Heart left ventricle (tissue), 16 donors: ENCODE data around the gene ZNG1B. TPM values are rescaled to one million over a fixed set of nuclear protein-coding genes. Genes with fewer than 3 reads are reported as not detected.
"Not testable (repeated sequence)": the region's sequence is repeated elsewhere in the genome, so short reads cannot be mapped to it uniquely, and the experiment has no call there.

Experiments used
- ATAC-seq, 4 donors: fragments of 200-7000 bp; cut with Tn5 transposase; one replicate each; pipeline ENCODE4 v1.9.1; 2020 to 2022; ENCODE audit warnings: moderate library complexity in 4 of 4, mild to moderate bottlenecking in 3 of 4, moderate number of reproducible peaks in 1 of 4
- DNase-seq, 5 donors: peaks; one replicate each; pipeline ENCODE4 v3.0.0-alpha.2; 2020
- H3K27ac ChIP-seq, 12 donors: fragments of 200-600 bp; sonication (generic) in 4 of 12; one replicate each; pipeline versions ENCODE4 v1.5.0 to v1.8.0; 2016 to 2022; ENCODE audit warnings: mild to moderate bottlenecking in 2 of 12
- H3K27me3 ChIP-seq, 9 donors: fragments of 200-600 bp; sonication (generic) in 2 of 9; one replicate each; pipeline versions ENCODE4 v1.5.1 to v1.8.0; 2016 to 2022; ENCODE audit warnings: mild to moderate bottlenecking in 3 of 9
- H3K36me3 ChIP-seq, 9 donors: fragments of 200-600 bp; sonication (generic) in 2 of 9; one replicate each; pipeline versions ENCODE4 v1.5.0 to v1.8.0; 2018 to 2022; ENCODE audit warnings: mild to moderate bottlenecking in 2 of 9
- H3K4me1 ChIP-seq, 12 donors: fragments of 200-600 bp; sonication (generic) in 4 of 12; one replicate each; pipeline versions ENCODE4 v1.5.0 to v1.8.0; 2016 to 2022; ENCODE audit warnings: mild to moderate bottlenecking in 3 of 12
- H3K4me3 ChIP-seq, 12 donors: fragments of 200-600 bp; sonication (generic) in 4 of 12; one replicate each; pipeline versions ENCODE4 v1.5.0 to v1.8.0; 2017 to 2022; ENCODE audit warnings: mild to moderate bottlenecking in 9 of 12, moderate library complexity in 4 of 12
- H3K9me3 ChIP-seq, 12 donors: fragments of 200-600 bp; sonication (generic) in 4 of 12; one replicate each; pipeline versions ENCODE4 v1.5.0 to v1.8.0; 2016 to 2022; ENCODE audit warnings: mild to moderate bottlenecking in 1 of 12
- WGBS, 4 donors: extraction: QIAGEN DNeasy Blood & Tissue Kit in 2 of 4; methylation state at CpG; one replicate each; pipeline versions ENCODE4 v1.1.5 to v1.1.7; 2013 to 2018; 5-methylcytosine and 5-hydroxymethylcytosine counted together
- intact Hi-C, 10 donors: fragments of 100-400 bp; cut with DNase I; formaldehyde crosslinking; loops; one replicate each; pipeline versions ENCODE4 v1.11.1 to v1.14.2; 2022
- polyA plus RNA-seq, 2 donors: library from polyadenylated mRNA; stranded (reverse); fragments of 200-250 nt; gene quantifications; one replicate each; pipeline ENCODE4 v1.2.3, GENCODE V29; 2013
- total RNA-seq, 9 donors: library from RNA; depleted of rRNA in 2 of 9; stranded (reverse); fragments of >200 nt in 2 of 9; fragmentation: NEBNext Ultra II Directional in 3 of 9; extraction: Animal tissue kit (Norgen Biotek cat#: 25700) in 3 of 9; gene quantifications; one replicate each; pipeline versions ENCODE4 v1.1.0 to v1.2.4, GENCODE V29; 2016 to 2023
- donor health status: ischemic (EF 13 %, LVEDD 7.1; RV severe dilation, severe dysfunction).
- donor health status: healthy with polysubstance abuse.
- donor health status: DM: no; HTN: yes; CAD: no.
- donor health status: DM: no; HTN: no; CAD: no.
- donor health status: ischemic (EF 25% LVEDD 6.9; RV normal size, moderate dysfunction).
- donor health status: ischemic (EF 25% LVEDD 5.7; RV mildly dilated, moderate dysfunction).
- donor health status: healthy.
- donor health status: DM: yes; HTN: yes; CAD: no.
- donor health status: ischemic (EF 35%, LVEDD 5.7; RV mildly dilated, moderate dysfunction).
- donor health status: nonischemic (EF 11% LVEDD 7.7; RV severe dilation, severe dysfunction).
- donor health status: DM: yes; HTN: yes; CAD: no.
- donor health status: PGD.
- donor health status: ischemic (EF 29% LVEDD 5.4; RV normal size, mild dysfunction).
- donor health status: nonischemic (EF 23%, LVEDD 6.1; RV moderate dilation, normal function).

ZNG1B gene
- total and polyA plus RNA-seq, 11 donors: 14.1 to 58.8 (median 31.5) TPM

DNA sequence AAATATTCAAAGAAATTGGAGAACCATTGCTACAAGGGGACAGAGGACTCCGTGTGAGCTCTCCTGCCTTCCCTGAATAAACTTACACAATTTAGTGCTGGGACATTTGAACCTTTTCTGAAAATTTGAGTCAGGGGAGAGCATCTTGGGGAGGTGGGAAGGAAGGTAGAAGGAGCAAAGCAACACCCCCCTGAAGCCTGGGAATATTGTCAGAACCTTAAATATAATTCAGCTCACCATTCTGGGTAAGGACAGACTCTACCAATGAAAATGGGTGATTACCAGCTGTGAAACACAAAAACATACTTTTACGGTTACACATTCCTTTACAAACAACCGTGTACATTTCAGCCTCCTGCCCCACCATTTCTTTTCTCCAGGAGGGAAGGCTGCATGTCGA is 60.9 kb downstream of the ZNG1B start, which contains the start of gene FOXD4L1:
TSS of gene FOXD4L1 (plus strand) at position 301 of the 400 bp plus-strand sequence. CDS start 592 bp downstream, outside the sequence.
- intact Hi-C loops, H3K27ac ChIP-seq, H3K4me3 ChIP-seq, ATAC-seq, H3K36me3 ChIP-seq, DNase-seq, H3K9me3 ChIP-seq: not testable (repeated sequence)
- peaks cover 0 to 13% (median 8%) of the 10 kb centered on the region in 12 donors for H3K4me1 ChIP-seq
- H3K27me3 ChIP-seq: peaks cover 0 to 42% (median 24%) of the 10 kb centered on the region in 9 donors
- 57 to 68% (median 63%) methylated on average over 1 to 4 of the region's 4 CpGs; no CpG with 5 or more reads in 1 of the 4 donors for WGBS, 4 donors

DNA sequence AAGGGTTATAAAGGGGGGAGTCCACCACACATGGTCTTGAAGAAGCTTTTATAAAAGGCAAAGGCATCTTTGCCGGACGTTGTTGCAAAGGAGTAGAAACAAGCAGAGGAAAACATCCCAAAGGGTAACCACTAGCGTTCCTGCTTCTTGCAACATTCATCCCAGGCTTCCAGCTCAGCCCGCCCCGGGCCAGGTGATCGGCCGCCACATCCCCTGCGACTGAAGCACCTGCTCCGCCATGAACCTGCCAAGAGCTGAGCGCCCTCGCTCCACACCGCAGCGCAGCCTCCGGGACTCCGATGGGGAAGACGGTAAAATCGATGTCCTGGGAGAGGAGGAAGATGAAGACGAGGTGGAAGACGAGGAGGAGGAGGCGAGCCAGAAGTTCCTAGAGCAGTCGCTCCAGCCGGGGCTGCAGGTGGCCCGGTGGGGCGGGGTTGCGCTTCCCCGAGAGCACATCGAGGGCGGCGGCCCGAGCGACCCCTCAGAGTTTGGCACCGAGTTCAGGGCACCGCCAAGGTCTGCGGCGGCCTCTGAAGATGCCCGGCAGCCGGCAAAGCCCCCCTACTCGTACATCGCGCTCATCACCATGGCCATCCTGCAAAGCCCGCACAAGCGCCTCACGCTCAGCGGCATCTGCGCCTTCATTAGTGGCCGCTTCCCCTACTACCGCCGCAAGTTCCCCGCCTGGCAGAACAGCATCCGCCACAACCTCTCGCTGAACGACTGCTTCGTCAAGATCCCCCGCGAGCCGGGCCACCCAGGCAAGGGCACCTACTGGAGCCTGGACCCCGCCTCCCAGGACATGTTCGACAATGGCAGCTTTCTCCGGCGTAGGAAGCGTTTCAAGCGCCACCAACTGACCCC is 61.8 kb downstream of the ZNG1B start:
- ATAC-seq, H3K27ac ChIP-seq, DNase-seq, H3K36me3 ChIP-seq, H3K4me3 ChIP-seq, H3K9me3 ChIP-seq, intact Hi-C loops: not testable (repeated sequence)
- peaks cover 0 to 22% (median 10%) of the 10 kb centered on the region in 12 donors for H3K4me1 ChIP-seq
- WGBS, 4 donors: 6 to 23% (median 8%) methylated on average over 7 to 62 of the region's 62 CpGs
- peaks cover 0 to 51% (median 32%) of the 10 kb centered on the region in 9 donors for H3K27me3 ChIP-seq

DNA sequence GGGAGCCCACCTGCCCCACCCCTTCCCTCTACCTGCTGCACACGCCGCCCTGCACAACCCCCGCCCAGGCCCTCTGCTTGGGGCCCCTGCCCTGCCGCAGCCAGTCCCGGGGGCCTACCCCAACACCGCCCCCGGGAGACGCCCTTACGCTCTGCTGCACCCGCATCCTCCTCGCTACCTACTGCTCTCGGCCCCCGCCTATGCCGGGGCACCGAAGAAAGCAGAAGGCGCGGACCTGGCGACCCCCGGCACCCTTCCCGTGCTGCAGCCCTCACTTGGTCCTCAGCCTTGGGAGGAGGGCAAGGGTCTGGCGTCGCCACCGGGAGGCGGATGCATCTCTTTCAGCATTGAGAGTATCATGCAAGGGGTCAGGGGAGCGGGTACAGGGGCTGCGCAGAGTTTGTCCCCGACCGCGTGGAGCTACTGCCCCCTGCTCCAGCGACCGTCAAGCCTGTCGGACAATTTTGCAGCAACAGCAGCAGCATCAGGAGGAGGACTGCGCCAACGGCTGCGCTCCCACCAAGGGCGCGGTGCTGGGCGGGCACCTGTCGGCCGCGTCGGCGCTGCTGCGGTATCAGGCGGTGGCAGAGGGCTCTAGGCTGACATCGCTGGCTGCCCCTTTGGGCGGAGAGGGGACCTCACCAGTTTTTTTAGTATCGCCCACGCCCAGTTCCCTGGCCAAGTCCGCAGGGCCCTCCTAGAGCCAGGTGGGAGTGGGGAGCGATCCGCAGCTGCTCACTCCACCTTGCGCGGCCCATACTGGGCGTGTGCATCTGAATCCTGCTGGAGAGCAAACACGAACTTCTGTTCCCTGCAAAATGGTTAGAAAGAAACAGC is 62.6 kb downstream of the ZNG1B start:
- DNase-seq, H3K36me3 ChIP-seq, H3K27ac ChIP-seq, intact Hi-C loops, H3K4me3 ChIP-seq, ATAC-seq, H3K9me3 ChIP-seq: not testable (repeated sequence)
- peaks cover 0 to 55% (median 35%) of the 10 kb centered on the region in 9 donors for H3K27me3 ChIP-seq
- 2 to 7% (median 5%) methylated on average over 9 to 53 of the region's 56 CpGs; no CpG with 5 or more reads in 1 of the 4 donors for WGBS, 4 donors
- peaks cover 0 to 22% (median 10%) of the 10 kb centered on the region in 12 donors for H3K4me1 ChIP-seq

DNA sequence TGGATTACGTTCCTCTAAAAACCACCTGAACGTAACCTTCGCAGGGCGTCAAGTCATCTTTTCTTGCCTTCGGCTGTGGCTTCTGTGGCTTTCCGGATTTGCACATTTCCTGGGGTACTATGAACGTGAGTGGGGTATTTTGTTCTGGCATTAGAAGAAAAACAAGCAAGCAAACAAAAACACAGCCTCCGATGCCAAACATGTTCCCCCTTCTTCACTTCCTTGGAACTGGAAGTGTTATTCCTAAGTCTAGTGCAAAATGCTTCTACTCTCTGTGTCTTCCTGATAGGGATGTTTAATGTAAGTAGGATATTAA is 63.2 kb downstream of the ZNG1B start:
- H3K4me1 ChIP-seq: peaks cover 0 to 22% (median 10%) of the 10 kb centered on the region in 12 donors
- DNase-seq, ATAC-seq, H3K36me3 ChIP-seq, H3K9me3 ChIP-seq, H3K27ac ChIP-seq, H3K4me3 ChIP-seq, intact Hi-C loops: not testable (repeated sequence)
- 20 to 49% (median 25%) methylated on average over 2 to 8 of the region's 8 CpGs; no CpG with 5 or more reads in 1 of the 4 donors for WGBS, 4 donors
- H3K27me3 ChIP-seq: peaks cover 0 to 61% (median 41%) of the 10 kb centered on the region in 9 donors

DNA sequence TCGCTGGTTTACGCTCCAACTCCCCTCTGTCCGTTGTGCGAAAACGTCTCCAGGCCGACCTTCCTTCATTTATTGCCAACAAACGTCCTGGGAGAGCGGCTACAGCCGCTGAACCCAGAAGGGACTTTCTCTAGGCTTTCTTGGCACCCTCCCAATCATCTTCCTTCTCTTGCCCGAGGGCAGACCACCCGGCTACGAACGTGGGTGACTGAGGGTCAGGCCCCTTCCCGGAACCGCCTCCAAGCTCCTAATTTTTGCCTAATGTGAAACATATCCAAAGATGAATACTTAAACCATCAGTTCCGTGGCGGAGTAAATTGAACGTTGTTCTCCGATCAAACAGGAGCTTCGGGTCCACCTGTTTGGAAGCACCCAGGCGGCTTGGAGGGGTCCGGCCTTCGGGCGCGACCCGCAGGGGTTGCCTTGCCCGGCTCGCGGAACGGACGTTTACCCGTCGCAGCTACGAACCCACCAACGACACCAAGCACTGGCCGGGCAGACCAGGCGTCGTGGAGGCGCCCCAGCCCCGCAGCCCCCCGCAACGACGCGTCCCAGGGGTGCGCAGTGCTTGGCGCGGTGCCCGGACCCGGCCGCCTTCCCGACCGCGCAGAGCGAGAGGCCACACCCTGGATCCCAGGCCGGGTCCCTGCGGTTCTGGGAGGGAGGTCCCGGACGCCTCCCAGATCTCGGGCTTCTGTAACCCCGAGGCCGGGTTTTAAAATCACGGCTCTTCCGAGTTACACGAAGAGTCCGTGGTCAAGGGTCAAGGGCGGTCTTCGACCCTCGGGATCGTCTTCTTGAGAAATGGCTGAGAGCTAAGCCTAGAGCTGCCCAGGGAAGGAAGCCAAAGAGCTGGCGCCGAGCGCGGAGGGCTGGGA is 65.0 kb downstream of the ZNG1B start:
- Histone ChIP-seq H3K4me1 (peaks cover 0 to 22% (median 10%) of the 10 kb centered on the region in 12 donors), H3K4me3 (peak overlapping the region; percentile 25 to 62 (median 48)), H3K27me3 (peaks cover 0 to 73% (median 42%) of the 10 kb centered on the region in 9 donors)
- DNase-seq, H3K36me3 ChIP-seq, intact Hi-C loops, H3K9me3 ChIP-seq, H3K27ac ChIP-seq: not testable (repeated sequence)
- WGBS, 4 donors: 2 to 7% (median 4%) methylated on average over 30 to 73 of the region's 73 CpGs; no CpG with 5 or more reads in 1 of the 4 donors
- peak in 3 of 4 donors; percentile 33 to 55 (median 39) for ATAC-seq

DNA sequence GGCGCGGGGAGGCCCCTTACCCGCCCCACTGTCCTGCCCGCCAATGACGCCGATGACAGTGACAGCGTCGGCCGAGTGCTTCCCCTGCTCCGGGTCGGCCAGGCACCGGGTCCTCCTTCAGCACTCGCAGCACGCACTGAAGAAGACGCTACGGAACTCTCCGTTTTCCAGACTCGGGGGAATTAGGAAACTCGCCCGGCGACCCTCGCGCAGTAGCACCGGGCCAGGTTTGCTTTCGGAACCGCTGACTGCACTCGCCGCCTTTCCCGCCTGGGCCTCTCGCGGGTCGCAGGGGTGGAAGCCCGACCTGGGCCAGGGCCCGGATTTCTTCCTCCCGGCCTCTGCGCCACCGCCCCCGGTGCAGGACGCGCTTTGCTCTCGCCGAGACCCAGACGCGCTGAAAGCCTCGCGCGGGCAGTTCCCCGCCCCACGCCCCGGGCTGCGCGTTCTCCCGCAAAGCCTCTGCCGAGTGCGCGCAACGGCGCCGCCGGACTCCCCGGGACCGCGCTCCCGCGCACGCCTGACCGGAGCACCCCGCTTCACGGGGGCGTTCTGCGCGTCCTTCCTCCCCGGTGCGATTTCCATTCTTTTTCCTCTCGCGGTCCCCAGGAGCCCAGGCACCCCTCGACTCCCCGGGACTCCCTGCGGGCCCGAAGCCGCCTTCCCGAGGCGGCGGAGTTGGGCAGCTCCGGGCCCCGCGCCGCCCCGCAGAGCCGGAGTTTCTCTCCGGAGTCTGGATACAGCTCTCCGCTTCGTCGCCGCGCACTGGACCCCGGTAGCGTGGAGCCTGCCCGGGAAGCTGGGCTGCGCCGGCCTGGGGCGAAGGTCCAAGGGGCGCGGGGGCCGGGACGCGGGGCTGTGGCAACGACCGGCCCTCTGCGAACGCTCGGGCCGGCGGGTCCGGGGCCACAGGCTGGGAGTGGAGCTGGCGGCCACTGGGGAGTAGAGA is 65.9 kb downstream of the ZNG1B start:
- H3K9me3 ChIP-seq, H3K36me3 ChIP-seq, H3K27ac ChIP-seq, intact Hi-C loops: not testable (repeated sequence)
- Histone ChIP-seq H3K27me3 (peaks cover 5 to 81% (median 46%) of the 10 kb centered on the region in 9 donors), H3K4me1 (peaks cover 0 to 22% (median 10%) of the 10 kb centered on the region in 12 donors), H3K4me3 (peak overlapping the region; percentile 32 to 62 (median 48))
- ATAC-seq (peak in 3 of 4 donors; percentile 67 to 80 (median 80)), DNase-seq (peak in 4 of 5 donors; percentile 29 to 75 (median 38))
- 0 to 1% (median 0%) methylated on average over 24 to 116 of the region's 116 CpGs; no CpG with 5 or more reads in 1 of the 4 donors for WGBS, 4 donors

DNA sequence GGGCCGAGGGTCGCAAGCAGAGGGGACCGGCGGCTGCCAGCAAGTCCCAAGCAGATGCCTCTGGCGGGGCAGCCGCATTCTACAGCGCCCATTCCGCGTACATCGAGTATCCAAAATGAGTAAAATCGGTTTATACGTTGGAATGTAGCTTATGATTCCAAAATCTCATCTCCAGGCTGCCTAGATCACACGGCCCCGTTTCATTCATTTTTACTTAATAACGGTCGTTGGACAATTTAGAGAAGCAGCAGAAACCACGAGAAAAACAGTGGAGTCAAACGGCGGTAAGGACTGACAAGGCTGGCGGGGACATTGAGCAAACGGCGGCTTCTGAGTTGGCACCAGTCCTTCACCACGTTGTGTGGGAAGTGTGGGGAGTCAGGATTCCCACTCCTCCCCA is 66.6 kb downstream of the ZNG1B start:
- Histone ChIP-seq H3K4me3 (peak overlapping the region in 7 of 12 donors; percentile 41 to 62 (median 51)), H3K27me3 (peaks cover 5 to 84% (median 49%) of the 10 kb centered on the region in 9 donors), H3K4me1 (peaks cover 0 to 22% (median 10%) of the 10 kb centered on the region in 12 donors)
- DNase-seq, H3K27ac ChIP-seq, H3K36me3 ChIP-seq, intact Hi-C loops, ATAC-seq, H3K9me3 ChIP-seq: not testable (repeated sequence)
- WGBS, 4 donors: 6 to 8% (median 7%) methylated on average over 9 to 23 of the region's 23 CpGs; no CpG with 5 or more reads in 1 of the 4 donors

DNA sequence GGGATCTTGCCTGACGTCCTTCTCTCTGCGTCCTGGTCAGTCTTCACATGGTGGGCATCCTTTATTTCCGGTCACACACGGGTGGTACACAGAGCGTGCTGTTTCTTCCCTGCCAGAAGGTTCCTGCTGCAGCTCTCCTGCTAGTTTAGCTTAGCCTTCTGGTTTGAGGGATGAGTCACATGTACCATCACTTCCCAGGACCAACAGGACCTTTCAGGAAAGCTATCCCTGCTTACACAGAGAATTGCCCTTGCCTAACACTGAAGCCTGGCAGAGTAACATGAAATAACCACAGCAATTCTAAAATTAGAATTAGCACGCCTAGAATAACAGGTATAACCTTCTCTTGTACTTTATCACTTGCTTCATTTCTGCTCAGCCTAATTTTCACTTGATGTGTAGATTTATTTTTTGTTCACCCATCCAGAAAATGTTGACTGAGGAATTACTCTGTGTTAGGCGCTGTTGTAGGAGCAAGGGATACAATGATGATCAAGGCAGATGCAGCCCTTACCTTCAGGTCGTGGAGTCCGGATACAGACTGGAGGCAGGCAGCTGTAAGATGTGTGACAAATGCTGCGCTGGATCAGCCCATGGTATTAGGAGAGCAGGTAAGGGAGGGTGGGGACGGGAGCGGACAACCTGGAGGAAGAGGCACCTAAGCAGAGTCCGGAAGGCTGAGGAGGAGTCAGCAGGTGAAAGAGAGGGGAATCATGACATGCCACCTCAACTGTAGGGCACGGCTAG is 70.1 kb downstream of the ZNG1B start:
- H3K27ac ChIP-seq, H3K9me3 ChIP-seq, ATAC-seq, H3K36me3 ChIP-seq, H3K4me3 ChIP-seq, DNase-seq, intact Hi-C loops: not testable (repeated sequence)
- Histone ChIP-seq H3K27me3 (peaks cover 5 to 64% (median 37%) of the 10 kb centered on the region in 9 donors), H3K4me1 (peaks cover 0 to 16% (median 5%) of the 10 kb centered on the region in 12 donors)
- WGBS, 4 donors: 21 to 33% (median 21%) methylated on average over 8 to 13 of the region's 14 CpGs
